Measurements from ENCODE around the gene MYL11. TPM values are rescaled to one million over a fixed set of nuclear protein-coding genes. Genes with fewer than 3 reads are reported as not detected.
"Not testable (repeated sequence)": the region's sequence is repeated elsewhere in the genome, so short reads cannot be mapped to it uniquely, and the experiment has no call there.

Gene MYL11
- polyA plus RNA-seq (ENCODE audit: insufficient read length in 10 of 10), result 1,000 to 10,000 TPM; 4,606 to 8,402 (median 7,909) TPM
- long read RNA-seq, donor 1, transcript MYLPF-203 (2 exons, 336 nt), result minor isoform, 93 of 8,787 reads
- long read RNA-seq, donor 1, transcript MYLPF-204 (5 exons, 604 nt), result minor isoform, 6 of 8,787 reads
- long read RNA-seq, donor 1, transcript MYLPF-201 (7 exons, 682 nt), result major isoform, 7,214 of 8,787 reads
- long read RNA-seq, donor 1, partial matches to known transcripts, result 1,061 of 8,787 reads
- long read RNA-seq, donor 1, other reads (novel, unspliced or antisense), result 413 of 8,787 reads
- long read RNA-seq, donor 2, transcript MYLPF-203 (2 exons, 336 nt), result minor isoform, 112 of 8,892 reads
- long read RNA-seq, donor 2, transcript MYLPF-201 (7 exons, 682 nt), result major isoform, 7,319 of 8,892 reads
- long read RNA-seq, donor 2, partial matches to known transcripts, result 1,119 of 8,892 reads
- long read RNA-seq, donor 2, other reads (novel, unspliced or antisense), result 338 of 8,892 reads
- long read RNA-seq, donor 3, partial matches to known transcripts, result 0 of 3 reads
- long read RNA-seq, donor 3, other reads (novel, unspliced or antisense), result 0 of 3 reads
- long read RNA-seq, donor 4, transcript MYLPF-203 (2 exons, 336 nt), result minor isoform, 39 of 6,474 reads
- long read RNA-seq, donor 4, transcript MYLPF-201 (7 exons, 682 nt), result major isoform, 5,388 of 6,474 reads
- long read RNA-seq, donor 4, partial matches to known transcripts, result 825 of 6,474 reads
- long read RNA-seq, donor 4, other reads (novel, unspliced or antisense), result 220 of 6,474 reads
- long read RNA-seq, donor 5, transcript MYLPF-203 (2 exons, 336 nt), result minor isoform, 85 of 8,861 reads
- long read RNA-seq, donor 5, transcript MYLPF-201 (7 exons, 682 nt), result major isoform, 7,381 of 8,861 reads
- long read RNA-seq, donor 5, partial matches to known transcripts, result 985 of 8,861 reads
- long read RNA-seq, donor 5, other reads (novel, unspliced or antisense), result 407 of 8,861 reads
- long read RNA-seq, donor 6, transcript MYLPF-201 (7 exons, 682 nt), result major isoform, 6,831 of 8,430 reads
- long read RNA-seq, donor 6, transcript MYLPF-203 (2 exons, 336 nt), result minor isoform, 92 of 8,430 reads
- long read RNA-seq, donor 6, partial matches to known transcripts, result 1,051 of 8,430 reads
- long read RNA-seq, donor 6, other reads (novel, unspliced or antisense), result 456 of 8,430 reads
- long read RNA-seq, donor 7, transcript MYLPF-201 (7 exons, 682 nt), result major isoform, 4,711 of 5,597 reads
- long read RNA-seq, donor 7, transcript MYLPF-203 (2 exons, 336 nt), result minor isoform, 43 of 5,597 reads
- long read RNA-seq, donor 7, partial matches to known transcripts, result 609 of 5,597 reads
- long read RNA-seq, donor 7, other reads (novel, unspliced or antisense), result 234 of 5,597 reads
- long read RNA-seq, donor 8, transcript MYLPF-203 (2 exons, 336 nt), result minor isoform, 45 of 3,011 reads
- long read RNA-seq, donor 8, transcript MYLPF-201 (7 exons, 682 nt), result major isoform, 2,350 of 3,011 reads
- long read RNA-seq, donor 8, partial matches to known transcripts, result 523 of 3,011 reads
- long read RNA-seq, donor 8, other reads (novel, unspliced or antisense), result 91 of 3,011 reads
- long read RNA-seq, donor 9, transcript MYLPF-203 (2 exons, 336 nt), result minor isoform, 12 of 1,300 reads
- long read RNA-seq, donor 9, transcript MYLPF-201 (7 exons, 682 nt), result major isoform, 1,099 of 1,300 reads
- long read RNA-seq, donor 9, partial matches to known transcripts, result 159 of 1,300 reads
- long read RNA-seq, donor 9, other reads (novel, unspliced or antisense), result 28 of 1,300 reads

- DNase-seq, result peak in 1 of 3 donors; percentile 75
Observed at GRCh38 chr16:30374538-30374937, at the start of gene MYL11. Gene MYL11, plus strand, starts transcription at chr16:30374802. Its CDS starts 56 bp downstream, at chr16:30374858.

- peak; percentile 77 to 90 (median 83) for DNase-seq
Observed at GRCh38 chr16:30334473-30334989, 40.1 kb upstream of the MYL11 start.

- DNase-seq, result peak; percentile 67 to 95 (median 69)
Observed at GRCh38 chr16:30335028-30335597, 39.5 kb upstream of the MYL11 start.

GRCh38 chr16:30335598-30336474 lies 38.8 kb upstream of the MYL11 start:
- DNase-seq, result no peak

- DNase-seq, result not testable (repeated sequence)
Observed at GRCh38 chr16:30337964-30338357, 36.6 kb upstream of the MYL11 start.

GRCh38 chr16:30338715-30339114 lies 35.9 kb upstream of the MYL11 start:
- not testable (repeated sequence) for DNase-seq

- no peak for DNase-seq
Observed at GRCh38 chr16:30340621-30341020, 34.0 kb upstream of the MYL11 start.

GRCh38 chr16:30341971-30342370 lies 32.6 kb upstream of the MYL11 start:
- DNase-seq, result not testable (repeated sequence)

- DNase-seq, result no peak
Observed at GRCh38 chr16:30342751-30343490, 31.7 kb upstream of the MYL11 start.

- DNase-seq, result not testable (repeated sequence)
Observed at GRCh38 chr16:30343491-30343820, 31.1 kb upstream of the MYL11 start.

GRCh38 chr16:30346286-30346685 lies 28.3 kb upstream of the MYL11 start:
- DNase-seq, result no peak

- DNase-seq, result no peak
Observed at GRCh38 chr16:30348113-30348512, 26.5 kb upstream of the MYL11 start.

- DNase-seq, result no peak
Observed at GRCh38 chr16:30348929-30349328, 25.7 kb upstream of the MYL11 start.

- no peak for DNase-seq
Observed at GRCh38 chr16:30349675-30350074, 24.9 kb upstream of the MYL11 start.

GRCh38 chr16:30350134-30350871 lies 24.3 kb upstream of the MYL11 start:
- no peak for DNase-seq

- DNase-seq, result no peak
Observed at GRCh38 chr16:30351001-30351441, 23.6 kb upstream of the MYL11 start.

GRCh38 chr16:30351586-30352419 lies 22.8 kb upstream of the MYL11 start:
- no peak for DNase-seq

All from muscle of back (tissue), 13 donors.